H1 (cell line): ENCODE measurements around the gene DBX1. TPM values are rescaled to one million over a fixed set of nuclear protein-coding genes. Genes with fewer than 3 reads are reported as not detected.

Experiments
- ATF2 ChIP-seq: IDR thresholded peaks from 2 replicates; pipeline ENCODE4 v1.6.1; 2012; ENCODE audit warnings: low read length, inconsistent platforms
- CTBP2 ChIP-seq: IDR thresholded peaks from 2 replicates; pipeline ENCODE4 v1.7.0; 2011; ENCODE audit warnings: borderline replicate concordance, mild to moderate bottlenecking, moderate library complexity, mixed read lengths, low read length; ENCODE audit not compliant: insufficient read depth, insufficient read length
- GABPA ChIP-seq: IDR thresholded peaks from 2 replicates; pipeline ENCODE4 v1.6.1; 2011; ENCODE audit warnings: mild to moderate bottlenecking, low read length, moderate library complexity, borderline replicate concordance; ENCODE audit not compliant: insufficient read depth
- MAFK ChIP-seq: IDR thresholded peaks from 2 replicates; pipeline ENCODE4 v1.6.1; 2012; ENCODE audit warnings: low read depth, mild to moderate bottlenecking, improper control_type of control experiment, low read length
- TBP ChIP-seq: IDR thresholded peaks from 2 replicates; pipeline ENCODE4 v1.6.1; 2011; ENCODE audit warnings: low read depth, low read length, improper control_type of control experiment
- polyA plus RNA-seq, 7 experiments: library from polyadenylated mRNA; depleted of rRNA in 3 of 7; stranded (reverse) in 5 of 7; unstranded in 2 of 7; fragments of >200 nt in 5 of 7; fragments of 200-250 nt in 2 of 7; gene quantifications; 1 replicate in 5 of 7; 2 replicates in 1 of 7; 4 replicates in 1 of 7; pipeline versions ENCODE4 v1.2.1 to v1.2.3, GENCODE V29; 2011 to 2013; ENCODE audit warnings: missing spikeins in 2 of 7, mixed read lengths in 2 of 7
- total RNA-seq: library from RNA; stranded (reverse); fragmentation: NEBNext Ultra II Directional; extraction: Animal tissue kit (Norgen Biotek cat#: 25700); gene quantifications from 2 replicates; pipeline ENCODE4 v1.2.1, GENCODE V29; 2021

The DBX1 gene
- total and polyA plus RNA-seq, 2 of the 8 experiments (the other 6 are each of a cell fraction or from before 2014, with no cell fraction given): not detected

- TF ChIP-seq ATF2: no peak
- no peak for TF ChIP-seq MAFK
- no peak for TF ChIP-seq TBP
- no peak for TF ChIP-seq GABPA
- no peak for TF ChIP-seq CTBP2
Observed at GRCh38 chr11:20113149-20113438, 47.2 kb downstream of the DBX1 start (continued).
